Ovary (tissue), 3 donors: ENCODE results near the gene UNC13A.

Source experiments
- EP300 ChIP-seq: sonication (generic); formaldehyde crosslinking; IDR thresholded peaks from one replicate; pipeline ENCODE4 v1.6.1; 2017; ENCODE audit warnings: antibody characterized with exemption
- POLR2A ChIP-seq: fragments of 450-650 bp; IDR thresholded peaks from one replicate; pipeline ENCODE4 v1.6.1; 2017; ENCODE audit warnings: antibody characterized with exemption, mild to moderate bottlenecking, moderate library complexity
- TF ChIP-seq, protein P1 (sequence below), 3 donors: fragments of 450-650 bp in 2 of 3; fragments of 200-600 bp in 1 of 3; IDR thresholded peaks; one replicate each; pipeline versions ENCODE4 v1.5.1 to v1.8.0; 2016 to 2022; ENCODE audit warnings: antibody characterized with exemption in 3 of 3, mild to moderate bottlenecking in 1 of 3
- donor health status: DM: no; HTN: no; CAD: no.

DNA sequence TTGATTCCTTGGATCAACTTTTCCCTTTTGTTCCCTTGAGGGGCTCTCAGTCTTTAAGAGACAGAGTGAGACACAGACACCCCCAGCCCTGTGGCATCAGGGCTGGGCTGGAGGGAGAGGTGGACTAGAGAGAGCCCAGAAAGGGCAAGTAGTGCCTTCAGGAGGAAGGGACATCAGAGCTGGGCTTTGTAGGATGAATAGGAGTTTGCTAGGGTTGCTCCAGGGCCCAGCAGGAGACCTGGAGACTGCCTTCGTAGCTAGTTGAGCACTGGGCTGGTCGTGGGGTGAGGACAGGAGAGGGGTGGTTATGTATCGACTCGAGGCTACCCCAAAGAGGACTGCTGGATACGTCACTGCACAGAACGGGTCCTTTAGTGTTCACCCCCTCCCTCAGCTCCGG is 36.5 kb upstream of the UNC13A start:
- TF ChIP-seq, protein P1, sequence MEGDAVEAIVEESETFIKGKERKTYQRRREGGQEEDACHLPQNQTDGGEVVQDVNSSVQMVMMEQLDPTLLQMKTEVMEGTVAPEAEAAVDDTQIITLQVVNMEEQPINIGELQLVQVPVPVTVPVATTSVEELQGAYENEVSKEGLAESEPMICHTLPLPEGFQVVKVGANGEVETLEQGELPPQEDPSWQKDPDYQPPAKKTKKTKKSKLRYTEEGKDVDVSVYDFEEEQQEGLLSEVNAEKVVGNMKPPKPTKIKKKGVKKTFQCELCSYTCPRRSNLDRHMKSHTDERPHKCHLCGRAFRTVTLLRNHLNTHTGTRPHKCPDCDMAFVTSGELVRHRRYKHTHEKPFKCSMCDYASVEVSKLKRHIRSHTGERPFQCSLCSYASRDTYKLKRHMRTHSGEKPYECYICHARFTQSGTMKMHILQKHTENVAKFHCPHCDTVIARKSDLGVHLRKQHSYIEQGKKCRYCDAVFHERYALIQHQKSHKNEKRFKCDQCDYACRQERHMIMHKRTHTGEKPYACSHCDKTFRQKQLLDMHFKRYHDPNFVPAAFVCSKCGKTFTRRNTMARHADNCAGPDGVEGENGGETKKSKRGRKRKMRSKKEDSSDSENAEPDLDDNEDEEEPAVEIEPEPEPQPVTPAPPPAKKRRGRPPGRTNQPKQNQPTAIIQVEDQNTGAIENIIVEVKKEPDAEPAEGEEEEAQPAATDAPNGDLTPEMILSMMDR (IDR thresholded peaks at IDR 0.05): no peak
- TF ChIP-seq EP300: no peak
- TF ChIP-seq POLR2A: no peak
